Neural cell (in vitro differentiated cells): Measurements from ENCODE around the gene UNC5A.

ENCODE experiments used
- EP300 ChIP-seq: fragments of 450-650 bp; conservative IDR thresholded peaks from 2 replicates; pipeline ENCODE4 v1.6.1; 2014; ENCODE audit warnings: antibody characterized with exemption, mild to moderate bottlenecking, moderate library complexity; ENCODE audit not compliant: poor library complexity, severe bottlenecking
- EZH2 ChIP-seq: fragments of 200-600, 300-800 bp; shearing (Covaris generic), sonication (generic); IDR thresholded peaks from 2 replicates; pipeline ENCODE4 v1.6.1; 2014; ENCODE audit warnings: antibody characterized with exemption, low read length, borderline replicate concordance, mild to moderate bottlenecking; ENCODE audit not compliant: insufficient read depth, poor library complexity, severe bottlenecking
- POLR2AphosphoS5 ChIP-seq: IDR thresholded peaks from 2 replicates; pipeline ENCODE4 v1.6.1; 2012
- RAD21 ChIP-seq: fragments of 450-650 bp; conservative IDR thresholded peaks from 2 replicates; pipeline ENCODE4 v1.6.1; 2014; ENCODE audit warnings: antibody characterized with exemption, mild to moderate bottlenecking, moderate library complexity
- SMC3 ChIP-seq: fragments of 450-650 bp; conservative IDR thresholded peaks from 2 replicates; pipeline ENCODE4 v1.6.1; 2014; ENCODE audit warnings: antibody characterized with exemption, mild to moderate bottlenecking, moderate library complexity; ENCODE audit not compliant: poor library complexity
- TF ChIP-seq, protein P1 (sequence below): fragments of 450-650 bp; IDR thresholded peaks from 2 replicates; pipeline ENCODE4 v1.5.1; 2014; ENCODE audit warnings: antibody characterized with exemption, mild to moderate bottlenecking, moderate library complexity; ENCODE audit not compliant: poor library complexity, severe bottlenecking
- TF ChIP-seq, protein P2 (sequence below): IDR thresholded peaks from 2 replicates; pipeline ENCODE4 v1.6.1; 2012; ENCODE audit warnings: borderline replicate concordance

DNA sequence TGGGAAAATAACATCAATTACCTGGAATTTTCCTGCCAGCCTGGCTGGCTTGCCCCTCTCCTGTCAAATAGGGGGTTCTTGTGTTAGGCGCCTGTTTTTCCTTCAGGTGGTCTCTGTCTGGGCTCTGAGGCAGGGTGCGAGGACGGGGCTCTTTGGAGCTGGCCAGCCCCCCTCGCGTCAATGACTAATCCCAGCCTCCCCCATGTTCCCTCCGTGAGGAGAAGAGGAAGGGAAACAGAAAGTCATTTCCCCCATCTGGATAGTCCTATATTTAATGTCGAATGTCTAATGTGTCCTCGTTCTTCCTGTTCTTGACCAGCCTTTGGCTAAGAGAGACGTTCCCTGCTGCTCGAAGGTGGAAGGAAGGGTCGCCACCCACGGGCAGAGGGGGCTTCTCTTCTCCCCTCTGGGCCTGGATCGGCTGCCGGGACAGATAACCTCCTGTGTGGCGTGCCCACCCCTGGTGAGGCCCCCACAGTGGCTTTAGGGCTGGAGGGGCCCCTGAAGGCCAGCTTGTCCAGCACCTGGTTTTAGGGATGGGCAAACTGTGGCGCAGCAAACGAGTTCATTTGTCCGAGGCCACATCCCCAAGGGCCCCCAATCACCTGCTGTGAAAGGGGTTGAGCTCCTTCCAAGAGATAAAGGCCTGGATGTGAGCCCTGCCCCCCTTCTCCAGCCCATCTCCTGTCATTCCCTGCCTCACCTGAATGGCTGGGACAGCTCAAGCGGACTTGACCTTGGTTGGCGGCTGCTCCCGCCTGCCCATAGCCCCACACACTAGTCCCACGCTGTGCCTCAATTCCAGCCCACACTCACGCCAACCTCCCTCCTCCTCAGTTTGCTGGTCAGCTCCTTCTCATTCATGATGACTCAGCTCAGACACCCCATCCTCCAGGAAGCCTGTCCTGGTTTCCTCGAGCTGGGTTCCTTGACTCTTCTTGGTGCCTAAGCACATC, 35.9 kb upstream of the UNC5A start:
- no peak for TF ChIP-seq RAD21
- TF ChIP-seq EZH2 = no peak
- TF ChIP-seq, protein P1, sequence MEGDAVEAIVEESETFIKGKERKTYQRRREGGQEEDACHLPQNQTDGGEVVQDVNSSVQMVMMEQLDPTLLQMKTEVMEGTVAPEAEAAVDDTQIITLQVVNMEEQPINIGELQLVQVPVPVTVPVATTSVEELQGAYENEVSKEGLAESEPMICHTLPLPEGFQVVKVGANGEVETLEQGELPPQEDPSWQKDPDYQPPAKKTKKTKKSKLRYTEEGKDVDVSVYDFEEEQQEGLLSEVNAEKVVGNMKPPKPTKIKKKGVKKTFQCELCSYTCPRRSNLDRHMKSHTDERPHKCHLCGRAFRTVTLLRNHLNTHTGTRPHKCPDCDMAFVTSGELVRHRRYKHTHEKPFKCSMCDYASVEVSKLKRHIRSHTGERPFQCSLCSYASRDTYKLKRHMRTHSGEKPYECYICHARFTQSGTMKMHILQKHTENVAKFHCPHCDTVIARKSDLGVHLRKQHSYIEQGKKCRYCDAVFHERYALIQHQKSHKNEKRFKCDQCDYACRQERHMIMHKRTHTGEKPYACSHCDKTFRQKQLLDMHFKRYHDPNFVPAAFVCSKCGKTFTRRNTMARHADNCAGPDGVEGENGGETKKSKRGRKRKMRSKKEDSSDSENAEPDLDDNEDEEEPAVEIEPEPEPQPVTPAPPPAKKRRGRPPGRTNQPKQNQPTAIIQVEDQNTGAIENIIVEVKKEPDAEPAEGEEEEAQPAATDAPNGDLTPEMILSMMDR = no peak
- TF ChIP-seq POLR2AphosphoS5 = no peak
- TF ChIP-seq, protein P2, sequence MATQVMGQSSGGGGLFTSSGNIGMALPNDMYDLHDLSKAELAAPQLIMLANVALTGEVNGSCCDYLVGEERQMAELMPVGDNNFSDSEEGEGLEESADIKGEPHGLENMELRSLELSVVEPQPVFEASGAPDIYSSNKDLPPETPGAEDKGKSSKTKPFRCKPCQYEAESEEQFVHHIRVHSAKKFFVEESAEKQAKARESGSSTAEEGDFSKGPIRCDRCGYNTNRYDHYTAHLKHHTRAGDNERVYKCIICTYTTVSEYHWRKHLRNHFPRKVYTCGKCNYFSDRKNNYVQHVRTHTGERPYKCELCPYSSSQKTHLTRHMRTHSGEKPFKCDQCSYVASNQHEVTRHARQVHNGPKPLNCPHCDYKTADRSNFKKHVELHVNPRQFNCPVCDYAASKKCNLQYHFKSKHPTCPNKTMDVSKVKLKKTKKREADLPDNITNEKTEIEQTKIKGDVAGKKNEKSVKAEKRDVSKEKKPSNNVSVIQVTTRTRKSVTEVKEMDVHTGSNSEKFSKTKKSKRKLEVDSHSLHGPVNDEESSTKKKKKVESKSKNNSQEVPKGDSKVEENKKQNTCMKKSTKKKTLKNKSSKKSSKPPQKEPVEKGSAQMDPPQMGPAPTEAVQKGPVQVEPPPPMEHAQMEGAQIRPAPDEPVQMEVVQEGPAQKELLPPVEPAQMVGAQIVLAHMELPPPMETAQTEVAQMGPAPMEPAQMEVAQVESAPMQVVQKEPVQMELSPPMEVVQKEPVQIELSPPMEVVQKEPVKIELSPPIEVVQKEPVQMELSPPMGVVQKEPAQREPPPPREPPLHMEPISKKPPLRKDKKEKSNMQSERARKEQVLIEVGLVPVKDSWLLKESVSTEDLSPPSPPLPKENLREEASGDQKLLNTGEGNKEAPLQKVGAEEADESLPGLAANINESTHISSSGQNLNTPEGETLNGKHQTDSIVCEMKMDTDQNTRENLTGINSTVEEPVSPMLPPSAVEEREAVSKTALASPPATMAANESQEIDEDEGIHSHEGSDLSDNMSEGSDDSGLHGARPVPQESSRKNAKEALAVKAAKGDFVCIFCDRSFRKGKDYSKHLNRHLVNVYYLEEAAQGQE = peak; percentile 65
- no peak for TF ChIP-seq SMC3
- no peak for TF ChIP-seq EP300
